Ishikawa (cell line): Measurements from ENCODE around the gene B4GALT1.

Source experiments
- EGR1 ChIP-seq: IDR thresholded peaks from 2 replicates; pipeline ENCODE4 v1.6.1; 2012
- EP300 ChIP-seq: IDR thresholded peaks from 2 replicates; pipeline ENCODE4 v1.6.1; 2012; ENCODE audit warnings: borderline replicate concordance
- FOXM1 ChIP-seq: IDR thresholded peaks from 2 replicates; pipeline ENCODE4 v1.6.1; 2012; ENCODE audit warnings: low read depth, borderline replicate concordance
- RAD21 ChIP-seq: IDR thresholded peaks from 2 replicates; pipeline ENCODE4 v1.6.1; 2012; ENCODE audit warnings: low read depth
- REST ChIP-seq: IDR thresholded peaks from 2 replicates; pipeline ENCODE4 v1.6.1; 2012; ENCODE audit warnings: low read depth, mild to moderate bottlenecking
- TAF1 ChIP-seq: IDR thresholded peaks from 2 replicates; pipeline ENCODE4 v1.6.1; 2012; ENCODE audit warnings: low read depth, mild to moderate bottlenecking
- YY1 ChIP-seq: IDR thresholded peaks from 2 replicates; pipeline ENCODE4 v1.6.1; 2012; ENCODE audit warnings: low read depth
- TF ChIP-seq, protein P1 (sequence below): IDR thresholded peaks from 2 replicates; pipeline ENCODE4 v1.6.1; 2012

GRCh38 chr9:33155393-33155792, 11.7 kb downstream of the B4GALT1 start:
- no peak for TF ChIP-seq RAD21
- TF ChIP-seq EGR1: no peak
- TF ChIP-seq FOXM1: no peak
- no peak for TF ChIP-seq REST
- TF ChIP-seq YY1: no peak
- TF ChIP-seq TAF1: no peak
- TF ChIP-seq EP300: no peak
- TF ChIP-seq, protein P1, sequence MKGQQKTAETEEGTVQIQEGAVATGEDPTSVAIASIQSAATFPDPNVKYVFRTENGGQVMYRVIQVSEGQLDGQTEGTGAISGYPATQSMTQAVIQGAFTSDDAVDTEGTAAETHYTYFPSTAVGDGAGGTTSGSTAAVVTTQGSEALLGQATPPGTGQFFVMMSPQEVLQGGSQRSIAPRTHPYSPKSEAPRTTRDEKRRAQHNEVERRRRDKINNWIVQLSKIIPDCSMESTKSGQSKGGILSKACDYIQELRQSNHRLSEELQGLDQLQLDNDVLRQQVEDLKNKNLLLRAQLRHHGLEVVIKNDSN: no peak
